HG02763 (cell line): ENCODE measurements around the gene MCC.

ENCODE experiments used
- ATAC-seq: cut with Tn5 transposase; IDR thresholded peaks from one replicate; pipeline ENCODE4 v1.9.1; 2021; ENCODE audit warnings: mild to moderate bottlenecking, moderate library complexity; ENCODE audit not compliant: unreplicated experiment

The MCC gene

DNA sequence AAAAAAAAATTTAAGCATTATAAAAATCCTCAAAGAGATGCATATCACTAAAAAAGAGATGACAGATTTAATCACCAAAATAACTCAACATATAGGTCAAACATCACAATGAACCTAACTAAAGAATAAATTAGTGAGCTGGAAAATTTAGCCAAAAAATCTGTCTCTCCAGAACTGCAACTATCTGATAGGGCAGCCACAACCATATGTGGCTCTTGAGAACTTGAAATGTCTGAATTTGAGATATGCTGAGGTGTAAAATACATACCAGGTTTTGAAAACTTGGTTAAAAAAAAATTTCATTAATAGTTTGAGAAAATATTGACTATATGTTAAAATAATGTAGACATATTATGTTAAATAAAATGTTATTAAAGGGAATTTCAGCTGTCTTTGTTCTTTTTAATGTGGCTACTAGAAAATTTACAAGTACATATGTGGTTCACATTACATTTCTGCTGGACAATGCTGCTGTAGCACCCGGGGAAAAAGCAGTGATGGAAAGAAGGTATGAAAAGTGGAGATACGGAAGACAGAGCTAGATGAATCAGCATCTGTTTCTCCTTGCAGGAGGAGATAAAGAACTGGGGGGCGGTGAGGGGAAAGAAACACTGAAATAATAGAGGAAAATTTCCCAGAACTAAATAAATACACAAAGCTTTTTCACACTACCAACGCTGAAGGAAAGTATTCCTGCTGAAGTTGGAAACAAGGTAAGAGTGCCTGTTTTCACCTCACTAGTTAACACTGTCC is 445.6 kb downstream of the MCC start:
- no peak for ATAC-seq

DNA sequence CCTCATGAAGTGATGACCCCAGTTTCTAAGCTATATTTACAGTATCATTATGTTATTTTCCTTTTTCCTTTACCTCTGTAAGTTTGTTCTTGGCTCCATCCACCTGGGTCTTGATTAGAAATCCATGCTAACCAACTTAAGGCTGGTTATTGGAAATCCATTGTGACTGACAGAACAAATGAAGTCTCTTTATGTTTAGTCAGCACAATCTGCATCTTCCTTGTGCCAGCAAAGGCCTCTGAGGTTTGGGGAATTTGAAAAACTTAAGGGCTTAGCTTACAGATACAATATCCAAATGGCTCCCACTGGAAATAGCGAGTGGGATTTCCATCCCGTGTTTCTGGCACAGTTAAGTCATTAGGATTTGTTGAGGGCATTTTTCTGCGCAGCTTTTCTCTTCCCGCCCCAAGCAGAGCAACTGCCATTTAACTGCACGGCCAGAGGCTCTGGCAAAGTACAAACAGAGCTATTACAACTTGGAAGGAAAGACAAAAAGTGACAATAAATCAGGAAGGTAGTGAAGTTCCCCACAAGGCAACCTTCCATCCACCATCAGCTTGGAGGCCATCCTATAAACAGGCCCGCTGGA is 447.5 kb downstream of the MCC start:
- no peak for ATAC-seq

DNA sequence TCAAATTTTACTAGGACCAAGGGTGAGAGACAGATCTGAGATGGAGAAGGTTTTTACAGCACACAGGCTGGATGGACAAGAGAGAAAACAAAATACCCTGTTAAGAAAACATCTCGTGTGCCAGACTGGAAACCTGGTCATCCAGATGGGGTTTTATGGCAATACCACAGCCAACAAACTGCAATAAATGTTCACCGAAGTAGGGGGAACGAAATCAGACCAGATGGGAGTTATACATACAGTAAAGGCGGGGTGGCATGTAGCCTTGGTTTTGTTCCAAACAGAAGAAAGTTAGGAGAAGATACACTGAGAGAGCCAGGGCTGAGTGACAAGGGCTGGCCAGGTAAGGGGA is 448.3 kb downstream of the MCC start:
- no peak for ATAC-seq

- no peak for ATAC-seq
Measured at GRCh38 chr5:113039229-113039933, 448.9 kb downstream of the MCC start.

GRCh38 chr5:113038714-113039113 is 449.5 kb downstream of the MCC start:
- ATAC-seq: no peak

GRCh38 chr5:113038136-113038535 is 450.1 kb downstream of the MCC start:
- ATAC-seq: no peak

DNA sequence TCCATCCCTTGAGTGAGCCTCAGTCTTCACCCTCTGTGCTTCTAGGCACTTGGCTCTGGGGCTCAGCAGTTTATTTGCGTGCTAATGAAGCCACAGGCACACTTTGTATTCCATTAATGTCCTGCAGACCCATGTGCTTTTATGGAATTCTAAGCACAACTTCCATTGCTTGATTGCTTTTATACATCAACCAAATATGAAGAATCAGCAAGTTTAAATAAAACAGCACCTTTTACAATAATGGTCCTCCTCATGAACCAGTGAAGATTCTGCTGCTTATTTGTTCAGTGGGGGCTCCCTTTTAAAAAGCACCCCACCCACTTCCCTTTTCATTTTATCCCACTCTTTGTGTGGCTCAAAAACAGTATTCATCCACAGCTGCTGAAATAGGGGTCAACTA is 451.4 kb downstream of the MCC start:
- ATAC-seq: no peak

GRCh38 chr5:113036321-113036720 is 451.9 kb downstream of the MCC start:
- ATAC-seq: no peak

DNA sequence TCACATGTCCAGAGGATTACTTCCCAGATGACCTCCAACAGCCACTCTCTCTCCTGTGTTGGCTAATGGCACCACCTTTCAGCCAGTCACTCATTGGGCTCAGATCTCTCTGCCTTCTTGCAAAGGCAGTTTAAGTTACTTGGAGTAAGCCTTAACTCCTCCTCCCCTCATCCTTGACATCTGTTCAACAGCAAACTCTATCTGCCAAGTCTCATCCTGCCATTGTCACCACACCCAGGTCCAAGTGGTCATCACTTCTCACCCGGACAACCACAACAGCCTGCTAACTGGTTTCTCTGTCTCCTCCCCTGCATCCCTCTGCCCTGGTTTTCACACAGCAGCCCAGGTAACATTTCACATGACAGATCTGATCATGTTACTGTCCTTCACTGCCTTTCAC is 453.2 kb downstream of the MCC start:
- ATAC-seq: no peak

- no peak for ATAC-seq
Measured at GRCh38 chr5:113034182-113034773, 454.0 kb downstream of the MCC start.

- no peak for ATAC-seq
Measured at GRCh38 chr5:113031557-113031956, 456.7 kb downstream of the MCC start.

GRCh38 chr5:113031104-113031503 is 457.1 kb downstream of the MCC start:
- ATAC-seq: no peak

GRCh38 chr5:113029614-113030013 is 458.6 kb downstream of the MCC start:
- no peak for ATAC-seq

DNA sequence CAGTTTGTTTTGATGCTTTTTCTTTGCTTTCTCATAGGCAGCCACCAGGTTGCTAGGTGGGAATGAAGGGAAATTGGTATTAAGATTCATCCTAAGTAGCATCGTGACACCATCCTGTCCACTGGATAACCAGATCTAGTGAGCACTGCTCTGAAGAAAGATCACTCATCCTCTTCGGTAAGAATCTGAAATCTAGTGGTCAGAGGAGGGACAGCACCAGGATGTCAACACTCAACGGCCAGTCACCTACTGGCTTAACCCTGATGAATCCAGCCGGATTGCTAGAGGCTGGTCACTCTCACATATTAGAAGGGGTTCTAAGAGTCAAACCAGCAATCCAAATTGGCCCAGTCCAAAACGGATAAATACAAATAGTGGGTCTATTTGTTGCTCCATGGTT is 460.8 kb downstream of the MCC start:
- no peak for ATAC-seq

GRCh38 chr5:113027015-113027414 is 461.2 kb downstream of the MCC start:
- ATAC-seq: no peak

DNA sequence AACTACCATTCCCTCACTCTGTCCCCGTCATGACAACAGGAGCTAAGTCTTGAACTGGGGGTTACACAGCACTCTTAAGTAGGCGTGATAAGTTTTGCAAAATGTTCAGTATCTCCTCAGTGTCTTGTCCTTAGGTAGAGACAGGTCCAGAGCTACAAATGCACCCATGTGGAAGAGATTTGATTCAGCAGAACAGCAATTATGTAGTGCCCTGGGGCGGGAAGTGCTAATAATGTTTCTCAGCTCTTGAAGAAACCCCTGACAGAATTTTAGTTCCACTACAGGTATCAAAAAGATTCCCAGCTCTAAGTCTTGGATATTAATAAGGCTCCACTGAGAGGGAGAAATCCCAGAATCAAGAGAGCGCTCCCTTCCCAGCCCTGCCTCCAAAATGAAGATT is 462.0 kb downstream of the MCC start:
- ATAC-seq: no peak

DNA sequence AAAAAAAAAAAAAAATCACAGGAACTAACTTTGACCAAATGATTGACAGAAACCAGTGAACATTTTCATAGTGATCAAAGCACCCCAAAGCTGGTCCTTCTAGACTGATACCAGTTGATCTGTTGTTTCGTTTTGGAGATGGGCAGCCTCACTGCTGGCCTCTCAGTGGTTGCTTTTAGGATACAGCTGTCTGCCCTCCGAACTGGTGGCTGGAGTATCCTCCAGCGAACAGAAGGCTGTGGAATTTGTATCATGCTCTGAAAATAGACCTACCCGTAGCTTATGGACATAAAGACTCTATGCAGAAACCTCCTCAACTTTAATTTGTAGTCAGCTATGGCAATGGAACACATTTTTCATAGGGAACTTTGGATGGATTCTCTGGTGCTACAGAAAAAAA is 462.7 kb downstream of the MCC start:
- no peak for ATAC-seq

GRCh38 chr5:113024076-113024697 is 464.1 kb downstream of the MCC start:
- no peak for ATAC-seq

DNA sequence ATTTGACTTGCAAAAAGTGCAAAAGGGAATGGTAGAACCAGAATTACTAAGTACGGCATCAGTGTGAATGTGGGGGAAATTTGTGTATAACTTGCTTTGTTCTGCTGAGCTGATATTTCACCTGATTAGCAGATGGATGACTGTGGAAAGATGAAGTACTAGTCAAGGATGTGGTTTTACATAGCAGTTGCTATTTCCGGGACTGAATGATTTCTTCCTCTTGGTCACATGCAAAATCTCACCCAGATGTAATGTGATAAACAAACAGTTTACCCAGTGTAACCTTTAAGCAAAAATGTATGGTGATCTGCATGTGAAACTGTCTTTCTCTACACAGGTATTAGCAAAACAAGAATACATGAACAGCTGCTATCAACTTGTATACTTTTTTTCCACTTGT is 465.6 kb downstream of the MCC start:
- ATAC-seq: peak; percentile 71

GRCh38 chr5:113020461-113021273 is 467.6 kb downstream of the MCC start:
- ATAC-seq: no peak
